Trophoblast cell (in vitro differentiated cells and primary cell): ENCODE data around the gene RNF187.

Experiments used
- DNase-seq, 2 donors: peaks; one replicate each; pipeline ENCODE4 v3.0.0-alpha.2; 2016
- H2AFZ ChIP-seq: 2 replicates; pipeline ENCODE4 v1.6.1; 2013; ENCODE audit warnings: low read length, moderate library complexity, mild to moderate bottlenecking; ENCODE audit not compliant: insufficient read depth, poor library complexity
- H2AK5ac ChIP-seq: 2 replicates; pipeline ENCODE4 v1.6.1; 2013; ENCODE audit warnings: mild to moderate bottlenecking, low read length
- H2BK120ac ChIP-seq: 2 replicates; pipeline ENCODE4 v1.6.1; 2013; ENCODE audit warnings: low read length, mild to moderate bottlenecking, moderate library complexity; ENCODE audit not compliant: insufficient read depth, poor library complexity
- H2BK12ac ChIP-seq: 2 replicates; pipeline ENCODE4 v1.6.1; 2013; ENCODE audit warnings: mild to moderate bottlenecking, low read length, moderate library complexity
- H2BK5ac ChIP-seq: 2 replicates; pipeline ENCODE4 v1.6.1; 2013; ENCODE audit warnings: low read length, low read depth, moderate library complexity, mild to moderate bottlenecking; ENCODE audit not compliant: poor library complexity
- H3K14ac ChIP-seq: 2 replicates; pipeline ENCODE4 v1.6.1; 2013; ENCODE audit warnings: mild to moderate bottlenecking, low read length
- H3K18ac ChIP-seq: 2 replicates; pipeline ENCODE4 v1.6.1; 2013; ENCODE audit warnings: mild to moderate bottlenecking, low read length
- H3K23ac ChIP-seq: 2 replicates; pipeline ENCODE4 v1.6.1; 2013; ENCODE audit warnings: low read length
- H3K27ac ChIP-seq: 2 replicates; pipeline ENCODE4 v1.5.1; 2013; ENCODE audit warnings: low read depth, mild to moderate bottlenecking, inconsistent platforms, low read length, moderate library complexity
- H3K27me3 ChIP-seq: 2 replicates; pipeline ENCODE4 v1.6.1; 2013; ENCODE audit warnings: inconsistent platforms, mild to moderate bottlenecking, low read length, moderate library complexity; ENCODE audit not compliant: insufficient read depth
- H3K36me3 ChIP-seq, 2 experiments: 1 replicate in 1 of 2; 2 replicates in 1 of 2; pipeline ENCODE4 v1.6.1; 2013; ENCODE audit warnings: low read length in 2 of 2, mild to moderate bottlenecking in 2 of 2, moderate library complexity in 1 of 2; ENCODE audit not compliant: insufficient read depth in 2 of 2, control insufficient read depth in 1 of 2
- H3K4ac ChIP-seq: 2 replicates; pipeline ENCODE4 v1.6.1; 2013; ENCODE audit warnings: low read depth, mild to moderate bottlenecking, low read length, moderate library complexity
- H3K4me1 ChIP-seq, 2 experiments: 1 replicate in 1 of 2; 2 replicates in 1 of 2; pipeline ENCODE4 v1.6.1; 2013; ENCODE audit warnings: low read length in 2 of 2, mild to moderate bottlenecking in 2 of 2, moderate library complexity in 1 of 2; ENCODE audit not compliant: insufficient read depth in 2 of 2, control insufficient read depth in 1 of 2
- H3K4me2 ChIP-seq: 2 replicates; pipeline ENCODE4 v1.6.1; 2013; ENCODE audit warnings: inconsistent platforms, mild to moderate bottlenecking, low read length, moderate library complexity
- H3K4me3 ChIP-seq: 2 replicates; pipeline ENCODE4 v1.5.1; 2013; ENCODE audit warnings: mild to moderate bottlenecking, low read depth, low read length, inconsistent platforms
- H3K79me1 ChIP-seq: one replicate; pipeline ENCODE4 v1.6.1; 2013; ENCODE audit warnings: low read length
- H3K79me2 ChIP-seq: 2 replicates; pipeline ENCODE4 v1.6.1; 2013; ENCODE audit warnings: low read length, mild to moderate bottlenecking; ENCODE audit not compliant: control insufficient read depth, insufficient read depth, poor library complexity
- H3K9ac ChIP-seq: 2 replicates; pipeline ENCODE4 v1.6.1; 2013; ENCODE audit warnings: mild to moderate bottlenecking, low read length
- H3K9me3 ChIP-seq: 2 replicates; pipeline ENCODE4 v1.6.1; 2013; ENCODE audit warnings: low read depth, mild to moderate bottlenecking, control low read depth, inconsistent platforms, low read length; ENCODE audit not compliant: insufficient read depth
- H4K12ac ChIP-seq: 2 replicates; pipeline ENCODE4 v1.6.1; 2013; ENCODE audit warnings: low read depth, mild to moderate bottlenecking, low read length, moderate library complexity
- H4K8ac ChIP-seq: 2 replicates; pipeline ENCODE4 v1.6.1; 2013; ENCODE audit warnings: low read depth, mild to moderate bottlenecking, low read length, moderate library complexity
- H4K91ac ChIP-seq: one replicate; pipeline ENCODE4 v1.6.1; 2013; ENCODE audit warnings: low read depth, mild to moderate bottlenecking, low read length, moderate library complexity
- WGBS: extraction: QIAGEN DNeasy Blood & Tissue Kit; methylation state at CpG from one replicate; pipeline ENCODE4 v1.1.7; 2013; ENCODE audit warnings: missing lambda C conversion rate; ENCODE audit not compliant: insufficient read length, insufficient coverage; ENCODE audit errors: extremely low coverage; 5-methylcytosine and 5-hydroxymethylcytosine counted together

RNF187 gene

GRCh38 chr1:228494970-228495853 lies 8.0 kb downstream of the RNF187 start:
- Histone ChIP-seq H3K4me1 (no peaks in the 10 kb centered on the region), H3K27me3 (no peaks in the 10 kb centered on the region), H3K4me3 (no peak overlapping the region), H3K27ac (no peak overlapping the region), H2BK5ac (no peak overlapping the region), H2BK120ac (no peak overlapping the region), H3K9me3 (peaks cover 2% of the 10 kb centered on the region), H3K18ac (no peak overlapping the region), H3K79me2 (no peaks in the 10 kb centered on the region), H3K23ac (no peak overlapping the region), H4K91ac (no peak overlapping the region), H4K8ac (no peak overlapping the region), H3K79me1 (no peaks in the 10 kb centered on the region), H3K14ac (no peak overlapping the region), H3K4ac (no peak overlapping the region), H2AK5ac (no peak overlapping the region), H3K4me2 (no peak overlapping the region), H3K9ac (no peak overlapping the region), H2BK12ac (no peak overlapping the region), H4K12ac (no peak overlapping the region), H2AFZ (no peak overlapping the region), H3K36me3 (peaks cover 34 to 40% of the 10 kb centered on the region in 2 experiments)
- DNase-seq = no peak
- WGBS = no CpG with 5 or more reads among the region's 15 CpGs

GRCh38 chr1:228496084-228496483 lies 8.9 kb downstream of the RNF187 start:
- H3K27ac ChIP-seq = no peak overlapping the region
- no peak overlapping the region for H3K4ac ChIP-seq
- no peak overlapping the region for H3K4me3 ChIP-seq
- no peaks in the 10 kb centered on the region for H3K79me1 ChIP-seq
- no peak overlapping the region for H4K91ac ChIP-seq
- H4K12ac ChIP-seq = no peak overlapping the region
- H3K36me3 ChIP-seq = peaks cover 28 to 31% of the 10 kb centered on the region in 2 experiments
- H3K9ac ChIP-seq = no peak overlapping the region
- H3K4me2 ChIP-seq = no peak overlapping the region
- no peak overlapping the region for H3K18ac ChIP-seq
- H3K27me3 ChIP-seq = no peaks in the 10 kb centered on the region
- DNase-seq = no peak
- no peak overlapping the region for H3K14ac ChIP-seq
- H3K23ac ChIP-seq = no peak overlapping the region
- no peak overlapping the region for H2AK5ac ChIP-seq
- H2BK12ac ChIP-seq = no peak overlapping the region
- no peak overlapping the region for H2BK120ac ChIP-seq
- H3K4me1 ChIP-seq = no peaks in the 10 kb centered on the region
- peaks cover 2% of the 10 kb centered on the region for H3K9me3 ChIP-seq
- no peak overlapping the region for H4K8ac ChIP-seq
- H2AFZ ChIP-seq = no peak overlapping the region
- no CpG with 5 or more reads among the region's 4 CpGs for WGBS
- no peak overlapping the region for H2BK5ac ChIP-seq
- H3K79me2 ChIP-seq = no peaks in the 10 kb centered on the region

GRCh38 chr1:228496494-228496893 lies 9.3 kb downstream of the RNF187 start:
- no peaks in the 10 kb centered on the region for H3K79me2 ChIP-seq
- H2AFZ ChIP-seq = no peak overlapping the region
- H2BK5ac ChIP-seq = no peak overlapping the region
- H3K14ac ChIP-seq = no peak overlapping the region
- no peak for DNase-seq
- no peak overlapping the region for H4K91ac ChIP-seq
- no CpG with 5 or more reads among the region's 3 CpGs for WGBS
- H3K23ac ChIP-seq = no peak overlapping the region
- H3K4me2 ChIP-seq = no peak overlapping the region
- H3K27me3 ChIP-seq = no peaks in the 10 kb centered on the region
- H3K4me3 ChIP-seq = no peak overlapping the region
- H2AK5ac ChIP-seq = no peak overlapping the region
- H3K18ac ChIP-seq = no peak overlapping the region
- H3K79me1 ChIP-seq = no peaks in the 10 kb centered on the region
- peaks cover 2% of the 10 kb centered on the region for H3K9me3 ChIP-seq
- H2BK120ac ChIP-seq = no peak overlapping the region
- no peak overlapping the region for H4K12ac ChIP-seq
- H3K4me1 ChIP-seq = peaks cover 0 to 2% of the 10 kb centered on the region in 2 experiments
- H3K9ac ChIP-seq = no peak overlapping the region
- H4K8ac ChIP-seq = no peak overlapping the region
- no peak overlapping the region for H2BK12ac ChIP-seq
- no peak overlapping the region for H3K27ac ChIP-seq
- H3K36me3 ChIP-seq = peaks cover 28 to 31% of the 10 kb centered on the region in 2 experiments
- H3K4ac ChIP-seq = no peak overlapping the region

- Histone ChIP-seq H2AK5ac (no peak overlapping the region), H3K4me3 (no peak overlapping the region), H2BK12ac (no peak overlapping the region), H3K4me1 (peaks cover 0 to 2% of the 10 kb centered on the region in 2 experiments), H3K9ac (no peak overlapping the region), H2AFZ (no peak overlapping the region), H3K4me2 (no peak overlapping the region), H3K18ac (no peak overlapping the region), H4K8ac (no peak overlapping the region), H4K12ac (no peak overlapping the region), H3K4ac (no peak overlapping the region), H3K36me3 (peaks cover 28 to 29% of the 10 kb centered on the region in 2 experiments), H2BK5ac (no peak overlapping the region), H3K23ac (no peak overlapping the region), H4K91ac (no peak overlapping the region), H3K79me2 (no peaks in the 10 kb centered on the region), H3K9me3 (peaks cover 2% of the 10 kb centered on the region), H3K27me3 (no peaks in the 10 kb centered on the region), H3K27ac (no peak overlapping the region), H3K14ac (no peak overlapping the region), H2BK120ac (no peak overlapping the region), H3K79me1 (no peaks in the 10 kb centered on the region)
- no CpG with 5 or more reads among the region's 5 CpGs for WGBS
- no peak for DNase-seq
Observed at GRCh38 chr1:228497206-228497605, 10.0 kb downstream of the RNF187 start.
